ENCODE data around the gene ZNF618. TPM values are rescaled to one million over a fixed set of nuclear protein-coding genes. Genes with fewer than 3 reads are reported as not detected.
A peak's percentile ranks its signal among the peaks of the same experiment; 100 is the strongest.

The ZNF618 gene
- total RNA-seq, 1 donor from 2014 or later: 1.9 TPM

- no peak for TF ChIP-seq CTCF (IDR thresholded peaks at IDR 0.05; ENCODE audit: borderline replicate concordance)
- intact Hi-C loops (cut with micrococcal nuclease): no loop called here
- Histone ChIP-seq H3K27ac (replicated peaks) (peak overlapping the region; percentile 29), H3K9me3 (replicated peaks) (peaks cover 36% of the 10 kb centered on the region), H3K4me3 (no peak overlapping the region), H3K36me3 (no peaks in the 10 kb centered on the region), H3K27me3 (ENCODE audit: low read depth) (peaks cover 4% of the 10 kb centered on the region), H3K4me1 (peaks cover 6% of the 10 kb centered on the region)
- DNase-seq: no peak
These were observed 44.8 kb downstream of the ZNF618 start for GRCh38 chr9:113920872-113921271.

GRCh38 chr9:113921396-113921925 is 45.4 kb downstream of the ZNF618 start:
- Histone ChIP-seq H3K27ac (replicated peaks) (peak overlapping the region; percentile 29), H3K36me3 (no peaks in the 10 kb centered on the region), H3K4me3 (no peak overlapping the region), H3K9me3 (replicated peaks) (peaks cover 42% of the 10 kb centered on the region), H3K27me3 (ENCODE audit: low read depth) (peaks cover 4% of the 10 kb centered on the region), H3K4me1 (peaks cover 6% of the 10 kb centered on the region)
- no peak for TF ChIP-seq CTCF (IDR thresholded peaks at IDR 0.05; ENCODE audit: borderline replicate concordance)
- intact Hi-C loops (cut with micrococcal nuclease): no loop called here
- no peak for DNase-seq

- Histone ChIP-seq H3K27me3 (ENCODE audit: low read depth) (peaks cover 3% of the 10 kb centered on the region), H3K9me3 (replicated peaks) (peaks cover 49% of the 10 kb centered on the region), H3K4me3 (no peak overlapping the region), H3K4me1 (peaks cover 6% of the 10 kb centered on the region), H3K27ac (replicated peaks) (peak overlapping the region; percentile 29), H3K36me3 (no peaks in the 10 kb centered on the region)
- TF ChIP-seq CTCF (IDR thresholded peaks at IDR 0.05; ENCODE audit: borderline replicate concordance): no peak
- intact Hi-C loops (cut with micrococcal nuclease): no loop called here
- no peak for DNase-seq
These were observed 46.1 kb downstream of the ZNF618 start for GRCh38 chr9:113922160-113922559.

- TF ChIP-seq CTCF (IDR thresholded peaks at IDR 0.05; ENCODE audit: borderline replicate concordance): no peak
- H3K4me3 ChIP-seq: no peak overlapping the region
- H3K36me3 ChIP-seq: no peaks in the 10 kb centered on the region
- no peak overlapping the region for H3K27ac ChIP-seq (replicated peaks)
- intact Hi-C loops (cut with micrococcal nuclease): no loop called here
- peaks cover 10% of the 10 kb centered on the region for H3K4me1 ChIP-seq
- H3K9me3 ChIP-seq (replicated peaks): peaks cover 70% of the 10 kb centered on the region
- no peak for DNase-seq
- H3K27me3 ChIP-seq (ENCODE audit: low read depth): no peaks in the 10 kb centered on the region
These were observed 50.1 kb downstream of the ZNF618 start for GRCh38 chr9:113926211-113926610.

- DNase-seq: no peak
- Histone ChIP-seq H3K4me1 (peaks cover 9% of the 10 kb centered on the region), H3K36me3 (no peaks in the 10 kb centered on the region), H3K9me3 (replicated peaks) (peaks cover 70% of the 10 kb centered on the region), H3K27me3 (ENCODE audit: low read depth) (peaks cover 6% of the 10 kb centered on the region), H3K27ac (replicated peaks) (no peak overlapping the region), H3K4me3 (no peak overlapping the region)
- intact Hi-C loops (cut with micrococcal nuclease): no loop called here
- TF ChIP-seq CTCF (IDR thresholded peaks at IDR 0.05; ENCODE audit: borderline replicate concordance): no peak
These were observed 51.2 kb downstream of the ZNF618 start for GRCh38 chr9:113927277-113927676.
